ENCODE data around the gene SLC38A6. TPM values are rescaled to one million over a fixed set of nuclear protein-coding genes. Genes with fewer than 3 reads are reported as not detected.

SLC38A6 gene
- total and polyA plus RNA-seq, 9 of the 15 experiments (the other 6 are each of a cell fraction or from before 2014, with no cell fraction given): 9.8 to 40.3 (median 17.6) TPM

DNA sequence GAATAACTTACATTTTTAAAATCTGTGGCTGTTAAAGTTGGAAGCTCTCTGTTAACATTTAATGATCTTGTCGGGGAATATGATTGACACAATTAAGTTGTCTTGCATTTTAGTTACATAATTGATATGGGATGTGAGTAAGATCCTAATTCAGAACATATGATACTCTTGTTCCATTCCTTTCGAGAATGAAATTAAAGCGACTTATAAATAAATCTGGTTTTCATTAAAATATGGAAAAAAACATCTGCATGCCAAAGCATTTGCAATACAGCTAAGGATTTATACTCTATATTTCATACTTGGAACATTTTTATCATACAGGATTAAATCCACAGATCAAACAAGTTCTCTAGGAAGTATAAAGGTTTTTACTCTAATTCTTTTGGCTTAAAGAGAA, 52.0 kb downstream of the SLC38A6 start:
- no peak for TF ChIP-seq CREBBP (IDR thresholded peaks at IDR 0.05; ENCODE audit: low read depth, low read length)
- TF ChIP-seq, protein P1, sequence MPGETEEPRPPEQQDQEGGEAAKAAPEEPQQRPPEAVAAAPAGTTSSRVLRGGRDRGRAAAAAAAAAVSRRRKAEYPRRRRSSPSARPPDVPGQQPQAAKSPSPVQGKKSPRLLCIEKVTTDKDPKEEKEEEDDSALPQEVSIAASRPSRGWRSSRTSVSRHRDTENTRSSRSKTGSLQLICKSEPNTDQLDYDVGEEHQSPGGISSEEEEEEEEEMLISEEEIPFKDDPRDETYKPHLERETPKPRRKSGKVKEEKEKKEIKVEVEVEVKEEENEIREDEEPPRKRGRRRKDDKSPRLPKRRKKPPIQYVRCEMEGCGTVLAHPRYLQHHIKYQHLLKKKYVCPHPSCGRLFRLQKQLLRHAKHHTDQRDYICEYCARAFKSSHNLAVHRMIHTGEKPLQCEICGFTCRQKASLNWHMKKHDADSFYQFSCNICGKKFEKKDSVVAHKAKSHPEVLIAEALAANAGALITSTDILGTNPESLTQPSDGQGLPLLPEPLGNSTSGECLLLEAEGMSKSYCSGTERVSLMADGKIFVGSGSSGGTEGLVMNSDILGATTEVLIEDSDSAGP (CRISPR knock-in tag; IDR thresholded peaks at IDR 0.05): no peak
- TF ChIP-seq ZNF12 (CRISPR knock-in tag; IDR thresholded peaks at IDR 0.05): no peak
- no peak for TF ChIP-seq GABPB1 (CRISPR knock-in tag; IDR thresholded peaks at IDR 0.05)
- TF ChIP-seq, protein P2, sequence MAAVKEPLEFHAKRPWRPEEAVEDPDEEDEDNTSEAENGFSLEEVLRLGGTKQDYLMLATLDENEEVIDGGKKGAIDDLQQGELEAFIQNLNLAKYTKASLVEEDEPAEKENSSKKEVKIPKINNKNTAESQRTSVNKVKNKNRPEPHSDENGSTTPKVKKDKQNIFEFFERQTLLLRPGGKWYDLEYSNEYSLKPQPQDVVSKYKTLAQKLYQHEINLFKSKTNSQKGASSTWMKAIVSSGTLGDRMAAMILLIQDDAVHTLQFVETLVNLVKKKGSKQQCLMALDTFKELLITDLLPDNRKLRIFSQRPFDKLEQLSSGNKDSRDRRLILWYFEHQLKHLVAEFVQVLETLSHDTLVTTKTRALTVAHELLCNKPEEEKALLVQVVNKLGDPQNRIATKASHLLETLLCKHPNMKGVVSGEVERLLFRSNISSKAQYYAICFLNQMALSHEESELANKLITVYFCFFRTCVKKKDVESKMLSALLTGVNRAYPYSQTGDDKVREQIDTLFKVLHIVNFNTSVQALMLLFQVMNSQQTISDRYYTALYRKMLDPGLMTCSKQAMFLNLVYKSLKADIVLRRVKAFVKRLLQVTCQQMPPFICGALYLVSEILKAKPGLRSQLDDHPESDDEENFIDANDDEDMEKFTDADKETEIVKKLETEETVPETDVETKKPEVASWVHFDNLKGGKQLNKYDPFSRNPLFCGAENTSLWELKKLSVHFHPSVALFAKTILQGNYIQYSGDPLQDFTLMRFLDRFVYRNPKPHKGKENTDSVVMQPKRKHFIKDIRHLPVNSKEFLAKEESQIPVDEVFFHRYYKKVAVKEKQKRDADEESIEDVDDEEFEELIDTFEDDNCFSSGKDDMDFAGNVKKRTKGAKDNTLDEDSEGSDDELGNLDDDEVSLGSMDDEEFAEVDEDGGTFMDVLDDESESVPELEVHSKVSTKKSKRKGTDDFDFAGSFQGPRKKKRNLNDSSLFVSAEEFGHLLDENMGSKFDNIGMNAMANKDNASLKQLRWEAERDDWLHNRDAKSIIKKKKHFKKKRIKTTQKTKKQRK (IDR thresholded peaks at IDR 0.05; ENCODE audit: borderline replicate concordance, low read depth, low read length): no peak
- TF ChIP-seq POLR2AphosphoS5 (IDR thresholded peaks at IDR 0.05; ENCODE audit: control insufficient read depth, insufficient read depth, low read depth, low read length): no peak
- no peak for TF ChIP-seq ZNF316 (IDR thresholded peaks at IDR 0.05)
- no peak for TF ChIP-seq CREB1 (IDR thresholded peaks at IDR 0.05)
- TF ChIP-seq CREB1 (CRISPR knock-in tag; IDR thresholded peaks at IDR 0.05): no peak
- TF ChIP-seq SMAD3 (CRISPR knock-in tag; conservative IDR thresholded peaks at IDR 0.05): no peak
- BruUV-seq (replicated peaks): no TSS peak
- DNase-seq (ENCODE audit: extremely low read depth in 1 of 4, low spot score in 3 of 4): no peak
- Histone ChIP-seq H3K4me2 (ENCODE audit: insufficient read depth, low read length) (no peak overlapping the region), H3K9ac (ENCODE audit: insufficient read depth in 1 of 2, low read depth in 2 of 2, low read length in 2 of 2) (no peak overlapping the region), H3K27me3 (ENCODE audit: control insufficient read depth in 2 of 2, insufficient read depth in 2 of 2, low read length in 2 of 2) (no peaks in the 10 kb centered on the region), H3K27ac (ENCODE audit: extremely low read depth, low read depth, low read length) (no peak overlapping the region), H3K4me3 (no peak overlapping the region), H3K79me2 (ENCODE audit: control insufficient read depth, insufficient read depth, low read length) (no peaks in the 10 kb centered on the region), H3K9me3 (replicated peaks; ENCODE audit: control insufficient read depth, insufficient read depth, low read depth, low read length) (no peaks in the 10 kb centered on the region), H4K20me1 (replicated peaks; ENCODE audit: control insufficient read depth, insufficient read depth, low read length) (no peaks in the 10 kb centered on the region), H3K36me3 (ENCODE audit: control insufficient read depth, insufficient read depth, low read length) (no peaks in the 10 kb centered on the region), H2AFZ (ENCODE audit: low read depth, low read length) (no peak overlapping the region), H3K9me1 (ENCODE audit: control insufficient read depth, insufficient read depth, low read length) (no peaks in the 10 kb centered on the region), H3K4me1 (replicated peaks in 1 of 2; ENCODE audit: control insufficient read depth in 2 of 2, insufficient read depth in 2 of 2, low read length in 2 of 2) (no peaks in the 10 kb centered on the region)
- ChIA-PET POLR2A (no interaction called here), CTCF (ENCODE audit: low intra/inter-chr PET ratio) (no interaction called here)
- intact Hi-C loops (cut with micrococcal nuclease): loop anchor here (10.0 kb wide), 1 partner anchor 152 kb away; no protein-coding TSS in a partner anchor
- in situ Hi-C loops (cut with MboI): no loop called here
- no peak for FAIRE-seq
- 91% methylated on average over 3 of the region's 3 CpGs for WGBS (ENCODE audit: insufficient coverage, low coverage, missing lambda C conversion rate)
- ATAC-seq: no peak

All from K562 (cell line).